ENCODE results near the gene MAGEB17.
"Not testable (repeated sequence)": the region's sequence is repeated elsewhere in the genome, so short reads cannot be mapped to it uniquely, and the experiment has no call there.

Gene MAGEB17

GRCh38 chrX:16156692-16157331 is 10.5 kb upstream of the MAGEB17 start:
- DNase-seq, result no peak

GRCh38 chrX:16160729-16161128 is 6.6 kb upstream of the MAGEB17 start:
- DNase-seq, result no peak

DNA sequence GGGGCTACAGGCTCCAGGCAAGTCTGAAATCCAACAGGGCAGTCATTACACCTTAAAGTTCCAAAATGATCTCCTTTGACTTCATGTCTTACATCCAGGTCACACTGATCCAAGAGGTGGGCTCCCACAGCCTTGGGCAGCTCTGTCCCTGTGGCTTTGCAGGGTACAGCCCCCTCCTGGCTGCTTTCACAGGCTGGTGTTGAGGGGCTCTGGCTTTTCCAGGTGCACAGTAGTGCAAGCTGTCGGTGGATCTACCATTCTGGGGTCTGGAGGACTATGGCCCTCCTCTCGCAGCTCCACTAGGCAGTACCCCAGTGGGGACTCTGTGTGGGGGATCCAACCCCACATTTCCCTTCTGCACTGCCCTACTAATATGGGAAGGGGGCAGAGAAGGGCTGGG is 6.1 kb upstream of the MAGEB17 start:
- not testable (repeated sequence) for DNase-seq

- DNase-seq, result no peak
Measured at GRCh38 chrX:16162391-16162790, 4.9 kb upstream of the MAGEB17 start.

DNA sequence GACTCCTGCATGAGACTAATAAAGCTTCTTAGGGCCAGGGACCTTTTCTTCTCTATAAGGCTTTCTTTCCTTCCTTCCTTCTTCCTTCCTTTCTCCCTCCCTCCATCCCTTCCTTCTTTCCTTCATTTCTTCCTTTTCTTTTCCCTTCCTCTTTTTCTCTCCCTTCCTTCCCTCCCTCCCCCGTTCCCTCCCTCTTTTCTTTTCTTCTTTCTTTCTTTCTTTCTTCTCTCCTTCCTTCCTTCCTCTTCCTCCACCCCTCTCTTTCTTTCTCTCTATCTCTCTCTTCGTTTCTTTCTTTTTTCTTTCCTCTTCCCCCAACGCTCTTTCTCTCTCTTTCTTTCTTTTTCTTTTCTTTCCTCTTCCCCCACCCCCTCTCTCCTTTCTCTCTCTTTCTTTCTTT is 2.5 kb upstream of the MAGEB17 start:
- no peak for DNase-seq

DNA sequence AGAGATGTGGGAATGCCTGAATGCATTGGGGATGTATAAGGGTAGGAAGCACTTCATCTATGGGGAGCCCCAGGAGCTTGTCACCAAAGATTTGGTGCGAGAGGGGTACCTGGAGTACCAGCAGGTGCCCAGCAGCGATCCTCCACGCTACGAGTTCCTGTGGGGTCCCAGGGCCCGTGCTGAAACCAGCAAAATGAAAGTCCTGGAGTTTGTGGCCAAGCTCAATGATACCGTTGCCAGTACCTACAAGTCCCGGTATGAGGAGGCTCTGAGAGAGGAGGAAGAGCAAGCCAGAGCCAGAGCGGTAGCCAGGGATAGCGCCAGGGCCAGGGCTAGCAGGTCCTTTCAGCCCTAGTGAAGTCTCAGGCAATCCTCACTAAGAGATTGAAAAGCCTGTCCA is 3.8 kb downstream of the MAGEB17 start:
- DNase-seq, result no peak

GRCh38 chrX:16171944-16172343 is 4.7 kb downstream of the MAGEB17 start:
- DNase-seq, result no peak

DNA sequence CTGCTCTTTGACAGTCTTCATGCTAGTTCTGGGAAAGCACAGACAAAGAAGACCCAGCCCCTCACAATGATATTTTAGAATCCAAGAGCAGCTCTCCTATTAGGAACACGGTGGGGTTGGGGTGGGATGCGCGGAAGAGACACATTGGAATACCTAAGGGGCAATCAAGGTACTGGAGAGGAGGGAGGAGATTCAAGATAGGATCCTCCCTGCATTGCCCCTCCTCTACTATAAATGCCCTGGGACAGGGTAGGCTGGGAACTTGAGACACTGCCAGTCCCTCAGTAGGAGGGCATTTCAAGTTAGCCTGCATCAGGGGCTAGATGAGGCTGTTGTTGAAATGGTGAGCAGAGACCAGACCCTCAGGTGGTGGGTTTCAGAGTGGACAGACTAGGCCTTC is 5.1 kb downstream of the MAGEB17 start:
- DNase-seq, result no peak

GRCh38 chrX:16175329-16176061 is 8.2 kb downstream of the MAGEB17 start:
- DNase-seq, result no peak

DNA sequence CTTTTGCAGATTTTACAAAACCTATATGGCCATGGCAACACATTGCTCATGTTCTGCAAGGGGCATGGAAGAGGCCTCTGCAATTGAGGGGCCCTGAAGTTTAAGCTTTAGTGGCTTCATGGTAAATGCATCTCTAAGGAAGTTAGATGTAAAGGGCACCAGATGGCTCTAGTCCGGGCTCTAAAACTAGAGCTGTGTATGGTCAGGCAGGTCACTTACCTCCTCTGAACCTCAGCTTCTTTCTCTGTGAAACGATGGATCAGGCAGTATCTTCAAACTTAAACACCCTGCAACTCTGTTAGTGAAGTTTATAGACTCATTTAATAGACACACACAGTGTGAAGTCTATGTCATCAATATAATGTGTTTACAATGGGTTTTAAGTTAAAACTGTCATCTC is 10.0 kb downstream of the MAGEB17 start:
- no peak for DNase-seq

GRCh38 chrX:16183843-16184242 is 16.6 kb downstream of the MAGEB17 start:
- DNase-seq, result not testable (repeated sequence)

DNA sequence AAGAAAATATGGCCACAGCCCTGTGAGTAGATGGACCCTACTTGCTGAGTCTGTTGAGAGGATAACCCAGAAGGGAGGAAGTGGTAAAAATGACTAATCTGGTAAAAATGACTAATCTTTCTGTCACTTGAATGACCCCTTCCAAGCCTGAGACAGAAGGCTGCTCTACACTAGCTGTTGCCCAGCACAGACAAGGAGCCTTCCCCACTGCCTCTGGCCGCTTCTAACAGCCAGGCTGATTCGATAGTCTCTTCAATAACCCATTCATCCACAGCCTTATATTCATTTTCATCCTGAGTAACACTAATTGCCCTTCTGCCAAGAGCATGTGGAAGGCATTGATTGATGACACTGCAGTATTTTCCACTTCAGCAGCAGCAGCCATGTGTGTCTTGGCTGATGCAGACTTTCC is 18.4 kb downstream of the MAGEB17 start:
- no peak for DNase-seq

DNA sequence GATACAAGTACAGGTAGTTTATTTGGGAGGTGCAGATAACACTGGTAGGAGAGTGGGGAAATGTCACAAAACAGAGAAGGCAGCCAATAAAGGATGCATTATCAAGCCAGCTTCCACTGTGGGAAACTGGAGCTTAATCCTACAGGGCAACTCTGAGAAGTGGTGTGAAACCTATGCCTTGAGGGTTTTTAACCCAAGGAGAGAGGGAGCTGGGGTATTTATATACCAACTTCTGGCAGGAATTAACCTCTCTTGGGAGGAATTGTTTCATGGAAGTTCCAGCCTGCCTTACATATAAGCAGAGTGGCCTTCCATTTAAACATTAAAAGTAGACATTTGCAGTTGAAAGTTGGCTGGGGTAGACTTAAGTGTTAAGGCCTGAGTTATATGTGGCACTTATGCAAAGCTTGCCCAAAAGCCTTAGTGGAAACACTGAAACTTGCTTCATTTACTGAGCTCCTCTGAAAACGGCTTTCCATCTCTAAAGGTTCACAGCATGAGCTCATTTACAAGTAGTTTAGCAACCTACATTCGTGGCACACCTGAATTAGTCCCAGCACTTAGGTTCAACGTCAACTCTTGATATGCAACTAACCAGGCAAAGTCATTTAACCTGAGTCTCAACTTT is 19.2 kb downstream of the MAGEB17 start:
- DNase-seq, result no peak

- DNase-seq, result no peak
Measured at GRCh38 chrX:16187024-16187760, 19.9 kb downstream of the MAGEB17 start.

DNA sequence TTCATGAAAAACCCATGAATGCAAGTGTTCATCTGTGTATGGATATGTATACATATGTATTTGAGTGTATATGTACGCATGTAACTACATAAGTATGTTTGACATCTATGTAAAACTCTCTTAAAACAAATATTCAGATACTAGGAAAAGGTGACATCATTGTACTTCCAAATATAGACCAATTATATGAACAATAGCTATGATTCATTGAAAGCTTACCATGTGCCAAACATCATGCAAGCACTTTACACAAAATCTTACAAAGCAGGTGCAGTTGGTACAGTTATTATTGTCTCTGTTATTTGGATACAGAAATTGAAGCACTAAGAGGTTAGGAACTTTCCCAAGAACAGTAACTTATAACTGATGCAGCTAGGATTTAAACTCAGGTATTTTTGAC is 21.4 kb downstream of the MAGEB17 start:
- no peak for DNase-seq

DNA sequence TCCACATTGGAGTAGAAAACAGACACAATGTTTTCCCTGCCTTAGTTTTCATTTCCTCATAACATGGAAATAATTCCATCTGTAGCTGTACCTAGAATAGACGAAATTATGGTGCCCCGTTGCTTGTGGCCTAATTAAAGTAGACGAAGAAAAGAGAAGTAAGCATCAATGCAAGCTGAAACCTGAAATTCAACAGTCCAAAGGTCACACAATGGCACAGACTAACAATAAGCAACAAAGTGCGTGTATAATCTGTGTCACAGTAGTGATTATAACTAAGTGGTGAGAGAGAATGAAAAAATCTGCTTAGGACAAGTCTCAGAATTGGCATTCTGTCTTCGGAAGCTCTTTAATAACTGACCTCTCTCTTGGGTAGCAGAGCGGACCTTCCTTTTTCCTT is 24.3 kb downstream of the MAGEB17 start:
- no peak for DNase-seq

DNA sequence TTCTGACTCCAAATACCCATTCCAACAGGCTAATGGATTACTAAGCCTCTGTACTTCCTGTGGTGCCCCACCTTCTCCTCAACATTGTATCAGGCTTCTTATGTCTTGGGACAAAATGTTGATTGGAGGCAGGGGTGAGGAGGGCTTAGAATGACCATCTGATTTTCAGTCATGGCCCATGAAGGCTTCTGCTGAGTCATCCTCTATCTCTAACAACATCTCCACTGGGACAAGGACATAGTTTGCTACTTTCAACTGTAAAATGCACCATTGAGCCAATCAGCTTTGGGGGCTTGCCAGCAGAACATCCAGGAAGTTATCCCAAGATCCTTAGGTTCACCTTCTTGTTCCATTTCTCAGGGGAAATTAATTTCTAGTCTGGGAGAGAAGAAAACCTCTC is 29.5 kb downstream of the MAGEB17 start:
- DNase-seq, result no peak

DNA sequence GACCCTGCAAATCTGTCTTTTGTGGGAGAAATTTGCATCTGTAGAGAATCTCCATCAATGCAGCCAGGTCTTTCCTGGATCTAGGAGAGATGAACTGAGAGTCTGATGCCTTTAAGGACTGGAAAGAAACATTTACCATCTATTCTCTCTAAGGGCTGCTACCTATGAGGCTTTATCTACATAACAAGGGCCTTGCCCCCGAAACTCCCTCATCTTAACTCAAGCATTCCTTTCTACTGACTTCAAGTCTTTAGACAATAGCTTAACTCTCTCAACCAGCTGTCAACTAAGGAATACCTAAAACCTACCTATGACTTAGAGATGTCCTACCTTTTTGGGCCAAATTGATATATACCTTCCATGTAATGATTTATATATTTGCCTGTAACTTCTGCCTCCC is 32.1 kb downstream of the MAGEB17 start:
- DNase-seq, result no peak

GRCh38 chrX:16202943-16203342 is 35.7 kb downstream of the MAGEB17 start:
- DNase-seq, result no peak

- no peak for DNase-seq
Measured at GRCh38 chrX:16204538-16204937, 37.3 kb downstream of the MAGEB17 start.

DNA sequence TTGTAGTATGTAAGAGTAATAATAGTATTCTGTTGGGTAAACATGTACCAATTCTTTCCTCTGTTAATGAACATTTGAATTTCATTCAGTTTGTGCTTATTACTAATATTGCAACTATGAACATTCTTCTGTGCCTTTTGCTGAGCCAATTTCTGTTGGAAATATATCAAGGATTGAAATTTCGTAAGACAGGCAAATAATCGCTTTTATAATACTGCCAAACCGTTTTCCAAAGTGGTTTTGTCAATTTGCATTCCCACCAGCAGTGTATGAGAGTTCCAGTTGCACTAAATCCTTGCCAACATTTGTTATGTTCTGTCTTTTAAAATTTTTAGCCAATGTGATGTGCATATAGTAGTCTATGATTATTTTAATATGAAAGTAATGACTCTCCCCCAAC is 38.6 kb downstream of the MAGEB17 start:
- no peak for DNase-seq

- DNase-seq, result no peak
Measured at GRCh38 chrX:16207634-16208033, 40.4 kb downstream of the MAGEB17 start.

DNA sequence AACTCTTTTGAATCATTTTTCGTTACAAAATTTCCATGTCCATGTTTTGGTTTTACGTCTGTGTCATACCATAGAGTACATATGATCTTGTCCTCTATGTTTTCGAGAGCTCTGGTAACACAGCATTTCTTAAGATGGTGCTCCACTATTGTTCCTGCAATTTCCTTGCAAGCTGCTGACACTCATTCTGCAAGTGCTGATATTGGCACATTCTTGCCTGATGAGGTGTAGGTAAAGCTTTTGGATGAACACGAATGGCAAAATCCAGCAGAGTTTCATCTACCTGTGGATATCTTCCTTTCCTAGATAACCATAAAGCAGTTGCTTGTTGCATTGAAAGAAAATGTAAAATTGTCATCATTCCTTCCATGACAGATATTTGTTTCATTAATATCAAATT is 41.3 kb downstream of the MAGEB17 start:
- DNase-seq, result no peak

GRCh38 chrX:16210061-16210460 is 42.8 kb downstream of the MAGEB17 start:
- DNase-seq, result no peak
